ENCODE measurements around the gene OR51B4.
"Not testable (repeated sequence)": the region's sequence is repeated elsewhere in the genome, so short reads cannot be mapped to it uniquely, and the experiment has no call there.

The OR51B4 gene

GRCh38 chr11:5269715-5270147, 32.0 kb downstream of the OR51B4 start, which contains the start of gene HBE1:
TSS of gene HBE1 (minus strand) at chr11:5269945. CDS start at chr11:5269890, 55 bp downstream.
- no peak for DNase-seq

- DNase-seq: no peak
Observed at GRCh38 chr11:5267033-5267563, 34.6 kb downstream of the OR51B4 start.

GRCh38 chr11:5266609-5267008, 35.1 kb downstream of the OR51B4 start:
- no peak for DNase-seq

DNA sequence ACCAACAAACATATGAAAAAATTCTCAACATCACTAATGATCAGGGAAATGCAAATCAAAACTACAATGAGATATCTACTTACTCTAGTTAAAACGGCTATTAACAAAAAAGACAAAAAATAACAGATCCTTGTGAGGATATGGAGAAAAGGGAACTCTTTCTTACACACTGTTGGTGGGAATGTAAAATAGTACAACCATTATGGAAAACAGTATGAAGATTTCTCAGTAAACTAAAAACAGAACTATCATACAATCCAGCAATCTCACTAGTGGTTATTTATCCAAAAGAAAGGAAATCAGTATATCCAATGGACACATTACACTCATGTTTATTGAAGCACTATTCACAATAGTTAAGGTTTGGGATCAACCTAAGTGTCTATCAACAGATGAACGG, 35.9 kb downstream of the OR51B4 start:
- DNase-seq: no peak

- DNase-seq: no peak
Observed at GRCh38 chr11:5258543-5259262, 43.0 kb downstream of the OR51B4 start.

DNA sequence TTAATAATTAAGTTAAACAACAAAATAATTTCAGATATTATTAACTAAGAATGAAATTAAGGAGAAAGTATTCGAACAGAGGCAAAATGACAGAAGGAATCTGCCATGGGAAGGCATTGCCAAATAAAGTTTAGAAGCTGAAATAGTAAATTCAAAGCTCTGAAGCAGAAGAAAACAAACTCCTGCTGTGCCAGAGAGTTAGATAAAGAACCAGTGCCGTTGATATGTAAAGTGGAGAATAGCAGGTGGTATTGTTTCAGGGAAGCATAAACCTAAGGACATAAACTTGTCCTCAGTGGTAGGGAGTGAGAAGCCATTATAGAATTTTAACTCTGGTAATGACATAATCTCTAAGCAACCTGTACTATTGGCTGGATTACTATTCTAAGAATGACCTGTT, 44.5 kb downstream of the OR51B4 start:
- DNase-seq: no peak

DNA sequence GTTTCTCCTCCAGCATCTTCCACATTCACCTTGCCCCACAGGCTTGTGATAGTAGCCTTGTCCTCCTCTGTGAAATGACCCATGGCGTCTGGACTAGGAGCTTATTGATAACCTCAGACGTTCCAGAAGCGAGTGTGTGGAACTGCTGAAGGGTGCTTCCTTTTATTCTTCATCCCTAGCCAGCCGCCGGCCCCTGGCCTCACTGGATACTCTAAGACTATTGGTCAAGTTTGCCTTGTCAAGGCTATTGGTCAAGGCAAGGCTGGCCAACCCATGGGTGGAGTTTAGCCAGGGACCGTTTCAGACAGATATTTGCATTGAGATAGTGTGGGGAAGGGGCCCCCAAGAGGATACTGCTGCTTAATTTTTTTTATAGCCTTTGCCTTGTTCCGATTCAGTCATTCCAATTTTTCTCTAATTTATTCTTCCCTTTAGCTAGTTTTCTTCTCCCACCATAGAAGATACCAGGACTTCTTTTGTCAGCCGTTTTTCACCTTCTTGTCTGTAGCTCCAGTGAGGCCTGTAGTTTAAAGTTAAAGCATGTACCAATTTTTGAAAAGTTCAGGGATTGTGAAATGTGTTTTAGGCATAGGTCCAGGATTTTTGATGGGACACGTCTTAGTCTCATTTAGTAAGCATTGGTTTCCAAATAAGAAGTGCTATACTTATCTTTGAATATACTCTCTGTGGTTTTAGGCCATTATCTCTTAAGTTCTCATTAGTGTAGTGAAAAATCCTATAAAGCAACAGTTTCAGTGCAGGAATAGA, 46.9 kb downstream of the OR51B4 start, which contains the start of gene HBG2:
Gene HBG2, minus strand, starts transcription at position 136 of the 768 bp plus-strand sequence. Its CDS starts 53 bp downstream, at position 83.
- not testable (repeated sequence) for DNase-seq

GRCh38 chr11:5254023-5254422, 47.7 kb downstream of the OR51B4 start:
- not testable (repeated sequence) for DNase-seq

GRCh38 chr11:5253440-5253839, 48.3 kb downstream of the OR51B4 start:
- not testable (repeated sequence) for DNase-seq

DNA sequence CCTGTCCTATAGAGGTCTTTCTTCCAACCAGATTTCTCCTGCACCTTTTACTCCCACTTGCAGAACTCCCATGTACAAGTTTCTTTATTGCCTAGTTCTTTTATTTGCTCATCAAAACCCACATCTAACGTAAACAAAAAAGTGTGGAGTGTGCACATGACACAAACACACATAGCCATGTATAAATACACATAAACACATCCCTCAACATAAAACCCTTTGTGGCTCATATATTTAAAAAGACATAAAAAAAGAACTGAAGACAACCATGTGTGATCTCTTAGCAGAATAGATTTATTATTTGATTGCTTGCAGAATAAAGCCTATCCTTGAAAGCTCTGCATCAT, 48.9 kb downstream of the OR51B4 start:
- DNase-seq: no peak

- DNase-seq: no peak
Observed at GRCh38 chr11:5252192-5252918, 49.4 kb downstream of the OR51B4 start.

GRCh38 chr11:5251746-5252145, 50.0 kb downstream of the OR51B4 start:
- DNase-seq: no peak

All from inflammatory macrophage (primary cell).